Effector memory CD4-positive, alpha-beta T cell (primary cell): ENCODE measurements around the gene CDKAL1.

Experiments used
- DNase-seq, 3 donors: peaks; one replicate each; pipeline ENCODE4 v3.0.0-alpha.2; 2020
- H3K27ac ChIP-seq: 2 replicates; pipeline ENCODE4 v1.7.0; 2013; ENCODE audit warnings: mild to moderate bottlenecking, low read length, moderate library complexity; ENCODE audit not compliant: insufficient read depth, poor library complexity, severe bottlenecking
- H3K27me3 ChIP-seq: replicated peaks from 2 replicates; pipeline ENCODE4 v1.7.0; 2013; ENCODE audit warnings: mild to moderate bottlenecking, low read length; ENCODE audit not compliant: insufficient read depth, control insufficient read depth, poor library complexity, severe bottlenecking
- H3K36me3 ChIP-seq: 2 replicates; pipeline ENCODE4 v1.7.0; 2013; ENCODE audit warnings: mild to moderate bottlenecking, low read length, moderate library complexity; ENCODE audit not compliant: control insufficient read depth, insufficient read depth
- H3K4me1 ChIP-seq: 2 replicates; pipeline ENCODE4 v1.7.0; 2013; ENCODE audit warnings: low read length, mild to moderate bottlenecking; ENCODE audit not compliant: control insufficient read depth, insufficient read depth, poor library complexity, severe bottlenecking
- H3K4me3 ChIP-seq: 2 replicates; pipeline ENCODE4 v1.7.0; 2013; ENCODE audit warnings: low read length, low read depth, mild to moderate bottlenecking; ENCODE audit not compliant: insufficient read depth, poor library complexity, severe bottlenecking
- H3K9me3 ChIP-seq: 2 replicates; pipeline ENCODE4 v1.7.0; 2013; ENCODE audit warnings: mild to moderate bottlenecking, low read length, moderate library complexity; ENCODE audit not compliant: control insufficient read depth

CDKAL1 gene

DNA sequence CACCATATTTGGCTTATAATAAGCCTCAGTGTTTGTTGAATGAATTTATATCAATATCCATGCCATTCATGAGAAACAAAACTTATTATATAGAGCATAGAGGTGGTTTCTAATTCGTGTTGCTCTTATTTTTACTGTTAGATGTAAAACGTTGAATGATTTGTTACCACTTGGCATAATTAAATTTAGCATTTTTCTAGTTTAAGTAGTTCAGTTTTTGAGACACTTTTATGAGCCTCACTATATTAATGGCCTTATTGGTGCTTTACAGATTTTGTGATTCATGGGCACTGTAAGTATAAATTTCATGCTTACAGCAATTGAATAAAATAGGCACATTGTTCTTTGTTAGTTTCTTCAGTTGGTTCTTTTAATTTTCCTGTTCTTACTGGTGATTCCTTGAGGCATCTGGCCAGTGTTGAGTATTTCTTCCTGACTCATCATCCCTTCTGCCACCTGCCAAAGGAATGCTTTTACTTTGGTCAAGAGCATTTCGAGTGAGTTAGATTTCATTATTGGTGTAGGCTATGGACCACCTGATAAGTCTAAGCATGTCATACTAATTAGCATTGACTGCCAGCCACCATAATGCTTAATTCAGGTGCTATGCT is 34.8 kb downstream of the CDKAL1 start:
- H3K27me3 ChIP-seq, result no peaks in the 10 kb centered on the region
- no peaks in the 10 kb centered on the region for H3K9me3 ChIP-seq
- no peak for DNase-seq
- H3K27ac ChIP-seq, result no peak overlapping the region
- H3K4me1 ChIP-seq, result peaks cover 4% of the 10 kb centered on the region
- H3K36me3 ChIP-seq, result peaks cover 8% of the 10 kb centered on the region
- no peak overlapping the region for H3K4me3 ChIP-seq

DNA sequence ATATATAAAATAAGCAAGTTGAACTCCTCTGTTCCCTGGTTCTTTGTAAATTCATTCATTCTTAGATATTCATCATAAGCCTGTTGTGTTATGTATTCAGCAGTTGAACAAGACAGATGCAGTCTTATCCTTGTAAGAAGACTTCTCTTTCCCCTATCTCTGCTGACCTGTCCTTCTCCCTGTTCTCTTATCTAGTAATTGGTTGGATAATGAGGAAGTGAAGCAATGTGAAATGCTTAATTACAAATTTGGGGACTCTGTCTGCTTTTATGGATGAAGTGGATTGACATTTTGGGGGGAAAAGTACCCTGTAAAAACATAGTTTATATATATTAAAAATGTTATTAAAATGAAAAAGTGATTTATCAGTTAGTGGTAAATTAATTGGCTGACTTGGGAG is 37.0 kb downstream of the CDKAL1 start:
- Histone ChIP-seq H3K36me3 (peaks cover 10% of the 10 kb centered on the region), H3K27ac (no peak overlapping the region), H3K27me3 (no peaks in the 10 kb centered on the region), H3K9me3 (no peaks in the 10 kb centered on the region), H3K4me3 (no peak overlapping the region), H3K4me1 (no peaks in the 10 kb centered on the region)
- no peak for DNase-seq

DNA sequence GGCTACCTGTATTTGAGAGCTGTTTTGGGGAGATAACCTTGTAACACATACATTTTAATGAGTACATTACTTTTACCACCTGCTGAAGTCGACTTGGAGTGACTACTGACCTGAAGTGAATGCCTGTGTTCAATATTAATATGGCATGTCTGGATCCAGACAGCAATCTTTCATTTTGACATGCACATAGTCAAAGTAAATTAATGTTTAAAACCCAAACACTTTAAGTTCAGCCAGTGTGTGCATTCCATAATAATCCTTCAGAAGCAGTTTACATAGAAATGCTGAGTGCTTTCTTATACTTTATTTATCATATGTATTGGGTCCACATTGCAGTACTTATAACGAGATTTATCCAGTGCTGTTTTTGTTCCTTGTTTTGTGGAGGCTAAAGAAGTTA is 38.0 kb downstream of the CDKAL1 start:
- DNase-seq, result no peak
- H3K27ac ChIP-seq, result no peak overlapping the region
- H3K4me3 ChIP-seq, result no peak overlapping the region
- no peaks in the 10 kb centered on the region for H3K9me3 ChIP-seq
- no peaks in the 10 kb centered on the region for H3K27me3 ChIP-seq
- H3K4me1 ChIP-seq, result no peaks in the 10 kb centered on the region
- peaks cover 10% of the 10 kb centered on the region for H3K36me3 ChIP-seq

DNA sequence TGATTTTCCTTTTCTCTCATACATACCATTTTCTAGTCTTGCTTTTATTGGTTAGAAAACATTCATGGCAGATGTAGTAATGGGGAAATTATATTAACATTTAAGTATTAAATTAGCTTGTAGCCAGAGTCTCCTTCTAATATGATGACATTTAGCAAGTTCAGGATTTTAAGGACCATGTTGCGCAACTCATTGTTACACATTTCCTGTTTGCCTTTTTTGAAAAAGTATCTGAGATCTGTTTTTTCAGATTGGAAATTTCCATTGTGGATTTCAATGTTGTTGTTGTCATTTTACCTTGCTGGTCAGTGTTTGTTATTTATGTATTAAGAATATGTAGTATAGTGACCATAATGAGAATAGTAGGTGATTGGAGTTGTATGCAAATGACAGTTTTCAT is 38.7 kb downstream of the CDKAL1 start:
- no peak for DNase-seq
- H3K36me3 ChIP-seq, result peaks cover 10% of the 10 kb centered on the region
- H3K4me3 ChIP-seq, result no peak overlapping the region
- H3K4me1 ChIP-seq, result no peaks in the 10 kb centered on the region
- no peaks in the 10 kb centered on the region for H3K27me3 ChIP-seq
- H3K27ac ChIP-seq, result no peak overlapping the region
- no peaks in the 10 kb centered on the region for H3K9me3 ChIP-seq

DNA sequence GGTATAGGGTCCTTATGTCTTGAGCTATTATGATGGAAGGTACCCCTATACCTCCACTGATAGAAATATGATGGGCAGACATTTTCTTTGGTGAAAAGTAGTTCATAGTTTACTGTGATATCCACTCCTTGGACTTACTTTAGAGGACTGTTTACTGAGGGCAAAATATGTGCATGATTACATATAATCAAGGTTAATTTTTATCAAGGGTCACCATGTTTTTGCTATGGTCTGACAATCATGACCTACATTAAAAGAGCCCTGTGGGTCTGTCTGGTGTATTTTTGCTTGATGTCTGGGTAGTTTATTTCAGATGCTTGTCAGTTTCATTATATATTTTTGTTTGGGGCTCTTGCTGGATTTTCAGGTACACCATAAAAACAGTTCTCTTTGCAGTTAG is 40.1 kb downstream of the CDKAL1 start:
- Histone ChIP-seq H3K27me3 (no peaks in the 10 kb centered on the region), H3K27ac (no peak overlapping the region), H3K4me1 (no peaks in the 10 kb centered on the region), H3K4me3 (no peak overlapping the region), H3K9me3 (no peaks in the 10 kb centered on the region), H3K36me3 (peaks cover 10% of the 10 kb centered on the region)
- DNase-seq, result no peak

DNA sequence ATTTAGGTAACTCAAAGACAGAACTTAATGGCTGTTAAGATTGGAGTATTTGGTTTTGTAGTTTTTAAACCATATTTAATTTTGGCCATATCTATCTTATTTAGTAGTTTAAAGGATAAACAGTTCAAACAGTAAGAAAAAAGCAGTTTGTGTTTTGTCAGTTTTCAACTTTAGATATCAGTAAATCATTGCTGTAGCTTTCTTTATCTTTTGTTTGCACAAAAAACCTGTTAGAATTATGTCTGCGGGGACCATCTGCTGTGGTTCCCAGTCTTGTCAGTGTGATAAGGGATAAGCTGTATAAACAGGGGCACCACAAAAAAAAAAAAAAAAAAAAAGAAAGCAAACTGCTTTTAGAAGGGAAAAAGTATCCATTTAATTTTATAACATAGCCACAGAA is 40.9 kb downstream of the CDKAL1 start:
- no peaks in the 10 kb centered on the region for H3K9me3 ChIP-seq
- no peak for DNase-seq
- no peaks in the 10 kb centered on the region for H3K4me1 ChIP-seq
- H3K27ac ChIP-seq, result no peak overlapping the region
- no peak overlapping the region for H3K4me3 ChIP-seq
- no peaks in the 10 kb centered on the region for H3K27me3 ChIP-seq
- peaks cover 10% of the 10 kb centered on the region for H3K36me3 ChIP-seq

DNA sequence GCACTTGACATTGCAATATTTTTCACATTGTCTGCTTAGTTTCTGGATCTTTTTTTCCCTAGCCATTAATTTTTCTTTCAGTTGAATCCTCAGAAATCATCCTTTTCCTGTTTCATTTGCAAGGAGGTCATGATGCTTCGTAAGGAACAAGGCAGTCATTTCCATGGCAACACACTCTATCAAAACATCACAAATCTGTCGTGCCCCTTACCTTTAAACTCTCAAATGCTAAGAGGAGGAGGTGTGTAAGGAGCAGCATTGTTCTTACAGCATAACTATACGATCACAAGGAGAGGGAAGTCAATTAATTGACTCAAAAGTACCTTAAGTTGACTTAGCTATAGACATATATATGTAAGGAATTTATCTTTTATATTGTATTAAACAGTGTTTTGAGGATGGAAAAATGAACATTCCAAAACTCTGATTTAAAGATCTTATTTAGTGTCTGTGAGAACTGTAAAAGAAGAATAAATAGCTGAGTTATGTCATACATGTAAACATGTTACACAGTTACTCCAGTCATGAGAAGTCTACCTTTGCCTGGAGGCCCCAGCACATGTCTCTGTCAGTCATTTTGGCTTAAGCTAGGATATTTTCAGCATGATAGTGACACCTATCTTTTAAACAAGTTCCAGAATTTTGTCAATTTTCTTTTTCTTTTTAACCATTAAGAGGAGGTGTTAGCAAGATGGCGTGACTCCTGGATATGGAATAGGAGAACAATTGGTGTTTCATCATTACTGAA is 41.6 kb downstream of the CDKAL1 start:
- no peak overlapping the region for H3K27ac ChIP-seq
- H3K36me3 ChIP-seq, result peaks cover 8% of the 10 kb centered on the region
- no peak for DNase-seq
- H3K4me3 ChIP-seq, result no peak overlapping the region
- no peaks in the 10 kb centered on the region for H3K4me1 ChIP-seq
- H3K27me3 ChIP-seq, result no peaks in the 10 kb centered on the region
- no peaks in the 10 kb centered on the region for H3K9me3 ChIP-seq

DNA sequence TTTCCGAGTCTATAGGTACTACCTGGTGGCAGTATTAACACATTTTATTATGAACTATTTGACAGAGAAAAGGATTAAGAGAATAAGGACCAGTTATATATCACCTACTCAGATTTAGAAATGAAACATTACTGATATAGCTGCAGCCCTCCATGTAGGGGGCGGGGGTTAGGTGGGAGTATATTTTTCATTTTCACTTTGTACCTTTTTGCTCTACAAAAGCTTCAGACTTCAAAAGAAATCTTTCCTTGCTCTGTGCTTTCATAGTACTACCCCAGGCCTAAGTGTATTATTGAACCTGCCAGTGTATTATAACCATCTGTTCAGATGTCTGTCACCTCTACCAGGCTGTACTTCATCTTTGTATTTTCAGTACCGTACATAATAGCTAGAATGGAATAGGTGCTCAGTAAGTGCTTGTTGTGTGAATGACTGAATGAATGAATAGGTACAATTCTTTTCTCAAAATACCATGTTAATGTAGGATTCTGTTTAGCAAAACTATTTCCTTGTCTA is 43.0 kb downstream of the CDKAL1 start:
- H3K9me3 ChIP-seq, result no peaks in the 10 kb centered on the region
- H3K27ac ChIP-seq, result no peak overlapping the region
- peaks cover 7% of the 10 kb centered on the region for H3K36me3 ChIP-seq
- H3K27me3 ChIP-seq, result no peaks in the 10 kb centered on the region
- H3K4me1 ChIP-seq, result no peaks in the 10 kb centered on the region
- no peak for DNase-seq
- no peak overlapping the region for H3K4me3 ChIP-seq

DNA sequence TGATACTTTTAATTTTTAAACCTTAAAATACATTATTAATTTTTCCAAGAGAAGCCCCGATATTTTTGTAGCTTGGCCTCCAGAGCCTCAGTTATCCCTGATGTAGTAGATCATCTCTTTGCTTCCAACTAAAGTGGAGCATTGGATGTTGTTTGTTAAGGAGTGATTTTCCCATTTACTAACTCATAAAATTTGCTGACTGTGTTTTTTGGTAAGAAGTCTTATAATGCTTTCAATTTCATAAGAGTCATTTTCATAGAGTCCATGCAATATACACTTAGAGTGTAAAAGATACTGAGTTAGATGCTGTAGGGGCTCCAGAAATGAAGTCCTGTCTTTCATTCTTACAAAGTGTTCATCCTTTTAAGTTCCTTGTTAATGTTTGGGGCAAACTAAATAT is 46.8 kb downstream of the CDKAL1 start:
- Histone ChIP-seq H3K4me3 (no peak overlapping the region), H3K27me3 (no peaks in the 10 kb centered on the region), H3K4me1 (no peaks in the 10 kb centered on the region), H3K36me3 (no peaks in the 10 kb centered on the region), H3K27ac (no peak overlapping the region), H3K9me3 (no peaks in the 10 kb centered on the region)
- DNase-seq, result no peak

DNA sequence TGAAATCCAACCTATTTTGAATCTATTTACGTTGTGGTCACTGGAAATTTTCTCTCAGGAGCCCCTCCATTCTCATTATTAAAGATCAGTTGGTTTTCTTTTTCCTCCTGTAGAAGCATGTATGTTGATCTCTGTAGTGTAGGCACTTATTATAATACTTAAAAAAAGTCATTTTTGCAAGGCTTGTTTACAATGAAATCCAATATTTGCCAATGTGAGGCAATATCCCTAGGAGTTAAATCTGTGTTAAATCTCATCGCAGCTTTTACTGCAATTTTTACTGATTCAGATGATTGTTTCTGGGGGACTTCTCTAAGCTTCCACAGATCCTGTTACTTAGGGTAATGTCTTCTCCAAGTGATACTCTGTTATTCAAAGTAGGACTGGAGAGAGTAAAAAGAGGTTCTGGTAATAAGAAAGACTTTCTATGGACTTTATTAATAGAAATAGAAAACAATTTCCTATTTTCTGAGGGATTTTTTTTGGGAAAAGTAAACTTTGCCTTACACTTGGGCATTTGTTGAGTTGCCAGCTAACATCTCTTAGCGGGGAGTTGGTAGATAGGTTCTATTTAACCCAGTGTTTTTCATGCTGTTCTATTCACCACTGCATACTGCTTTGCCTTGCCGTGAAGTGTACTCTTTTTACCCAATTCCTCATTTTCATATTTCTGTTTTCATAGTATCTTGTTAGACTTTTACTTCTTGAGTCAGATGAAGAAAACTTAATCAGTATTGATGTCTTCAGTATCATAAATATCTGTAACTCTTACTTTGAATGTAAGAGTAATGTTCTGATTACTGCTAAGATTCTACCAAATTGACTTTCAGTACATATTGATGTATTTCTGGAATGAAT is 48.6 kb downstream of the CDKAL1 start:
- DNase-seq, result no peak
- no peaks in the 10 kb centered on the region for H3K9me3 ChIP-seq
- no peak overlapping the region for H3K27ac ChIP-seq
- H3K36me3 ChIP-seq, result no peaks in the 10 kb centered on the region
- H3K4me1 ChIP-seq, result no peaks in the 10 kb centered on the region
- no peaks in the 10 kb centered on the region for H3K27me3 ChIP-seq
- no peak overlapping the region for H3K4me3 ChIP-seq
